ENCODE measurements around the gene STK32C. TPM values are rescaled to one million over a fixed set of nuclear protein-coding genes. Genes with fewer than 3 reads are reported as not detected.

The STK32C gene
- total and polyA plus RNA-seq, 3 donors from 2014 or later, result 33.9 to 49.0 (median 34.2) TPM

- no peaks in the 10 kb centered on the region for H3K36me3 ChIP-seq (ENCODE audit: low read depth, missing control alignments)
- H3K4me3 ChIP-seq, result no peak overlapping the region
- H3K27ac ChIP-seq, result no peak overlapping the region
- no peak for DNase-seq
- no peaks in the 10 kb centered on the region for H3K27me3 ChIP-seq
- H3K9me3 ChIP-seq, result no peaks in the 10 kb centered on the region
- 83 to 88% methylated on average over 12 to 29 of the region's 29 CpGs for WGBS, 2 donors
- TF ChIP-seq POLR2A (IDR thresholded peaks at IDR 0.05) (no peak), CTCF (IDR thresholded peaks at IDR 0.05) (no peak)
- H3K4me1 ChIP-seq, result no peaks in the 10 kb centered on the region
- intact Hi-C loops (cut with DNase I; ENCODE audit: low total_unique reads), result no loop called here
Measured at GRCh38 chr10:132239126-132240031, 68.4 kb downstream of the STK32C start.

GRCh38 chr10:132238371-132239125, 69.2 kb downstream of the STK32C start:
- TF ChIP-seq POLR2A (IDR thresholded peaks at IDR 0.05) (no peak), CTCF (IDR thresholded peaks at IDR 0.05) (no peak)
- H3K9me3 ChIP-seq, result no peaks in the 10 kb centered on the region

GRCh38 chr10:132237871-132238270, 69.9 kb downstream of the STK32C start:
- no peaks in the 10 kb centered on the region for H3K9me3 ChIP-seq
- no peak overlapping the region for H3K27ac ChIP-seq
- DNase-seq, result no peak
- no peaks in the 10 kb centered on the region for H3K36me3 ChIP-seq (ENCODE audit: low read depth, missing control alignments)
- no peak for TF ChIP-seq CTCF (IDR thresholded peaks at IDR 0.05)
- TF ChIP-seq POLR2A (IDR thresholded peaks at IDR 0.05), result no peak
- WGBS, 2 donors, result 53 to 58% methylated on average over 9 of the region's 9 CpGs
- H3K4me3 ChIP-seq, result no peak overlapping the region
- intact Hi-C loops (cut with DNase I; ENCODE audit: low total_unique reads), result no loop called here
- no peaks in the 10 kb centered on the region for H3K4me1 ChIP-seq
- no peaks in the 10 kb centered on the region for H3K27me3 ChIP-seq

More at GRCh38 chr10:132238371-132239125, 69.2 kb downstream of the STK32C start:
- WGBS, 2 donors, result 84 to 89% methylated on average over 9 to 17 of the region's 17 CpGs
- DNase-seq, result no peak
- Histone ChIP-seq H3K27me3 (no peaks in the 10 kb centered on the region), H3K4me3 (no peak overlapping the region), H3K4me1 (no peaks in the 10 kb centered on the region), H3K36me3 (ENCODE audit: low read depth, missing control alignments) (no peaks in the 10 kb centered on the region), H3K27ac (no peak overlapping the region)
- intact Hi-C loops (cut with DNase I; ENCODE audit: low total_unique reads), result no loop called here

- TF ChIP-seq POLR2A (IDR thresholded peaks at IDR 0.05), result no peak
- no peak for TF ChIP-seq CTCF (IDR thresholded peaks at IDR 0.05)
- DNase-seq, result no peak
- no peak overlapping the region for H3K4me3 ChIP-seq
- H3K36me3 ChIP-seq (ENCODE audit: low read depth, missing control alignments), result no peaks in the 10 kb centered on the region
- WGBS, 2 donors, result 89% methylated on average over 14 to 15 of the region's 15 CpGs
- H3K4me1 ChIP-seq, result no peaks in the 10 kb centered on the region
- intact Hi-C loops (cut with DNase I; ENCODE audit: low total_unique reads), result no loop called here
- no peaks in the 10 kb centered on the region for H3K27me3 ChIP-seq
- H3K27ac ChIP-seq, result no peak overlapping the region
- H3K9me3 ChIP-seq, result no peaks in the 10 kb centered on the region
Measured at GRCh38 chr10:132237396-132237795, 70.4 kb downstream of the STK32C start.

All from testis (tissue), 3 donors.